Activated naive CD8-positive, alpha-beta T cell treated with anti-CD3 and anti-CD28 coated beads, Interleukin-2, amount 50 U/mL, for 16 hours (primary cell): ENCODE measurements around the gene CRHR1.
"Not testable (repeated sequence)": the region's sequence is repeated elsewhere in the genome, so short reads cannot be mapped to it uniquely, and the experiment has no call there.

ENCODE experiments used
- DNase-seq: peaks from one replicate; pipeline ENCODE4 v3.0.0-alpha.2; 2020; ENCODE audit warnings: low read depth, low spot score

CRHR1 gene

DNA sequence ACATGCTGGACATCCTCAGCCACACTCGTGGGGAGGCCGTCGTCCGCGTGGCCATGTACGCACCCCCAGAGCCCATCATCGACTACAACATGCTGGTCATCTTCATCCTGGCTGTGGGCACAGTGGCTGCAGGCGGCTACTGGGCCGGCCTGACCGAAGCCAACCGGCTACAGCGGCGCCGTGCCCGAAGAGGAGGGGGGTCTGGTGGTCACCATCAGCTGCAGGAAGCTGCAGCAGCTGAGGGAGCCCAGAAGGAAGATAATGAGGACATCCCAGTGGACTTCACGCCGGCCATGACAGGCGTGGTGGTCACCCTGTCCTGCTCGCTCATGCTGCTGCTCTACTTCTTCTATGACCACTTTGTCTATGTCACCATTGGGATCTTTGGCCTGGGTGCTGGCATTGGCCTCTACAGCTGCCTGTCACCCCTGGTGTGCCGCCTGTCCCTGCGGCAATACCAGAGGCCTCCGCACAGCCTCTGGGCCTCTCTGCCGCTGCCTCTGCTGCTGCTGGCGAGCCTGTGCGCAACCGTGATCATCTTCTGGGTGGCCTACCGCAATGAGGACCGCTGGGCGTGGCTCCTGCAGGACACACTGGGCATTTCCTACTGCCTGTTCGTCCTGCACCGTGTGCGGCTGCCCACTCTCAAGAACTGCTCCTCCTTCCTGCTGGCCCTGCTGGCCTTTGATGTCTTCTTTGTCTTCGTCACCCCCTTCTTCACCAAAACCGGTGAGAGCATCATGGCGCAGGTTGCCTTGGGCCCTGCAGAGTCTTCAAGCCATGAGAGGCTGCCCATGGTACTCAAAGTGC, 61.5 kb downstream of the CRHR1 start:
- no peak for DNase-seq

DNA sequence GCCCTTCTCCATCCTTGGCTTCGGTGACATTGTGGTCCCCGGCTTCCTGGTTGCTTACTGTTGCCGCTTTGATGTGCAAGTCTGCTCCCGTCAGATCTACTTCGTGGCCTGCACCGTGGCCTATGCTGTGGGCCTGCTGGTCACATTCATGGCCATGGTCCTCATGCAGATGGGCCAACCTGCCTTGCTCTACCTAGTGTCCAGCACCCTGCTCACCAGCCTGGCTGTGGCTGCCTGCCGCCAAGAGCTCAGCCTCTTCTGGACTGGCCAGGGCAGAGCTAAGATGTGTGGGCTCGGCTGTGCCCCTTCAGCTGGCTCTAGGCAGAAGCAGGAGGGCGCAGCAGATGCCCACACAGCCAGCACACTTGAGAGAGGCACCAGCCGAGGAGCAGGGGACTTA, 62.1 kb downstream of the CRHR1 start:
- DNase-seq = no peak

GRCh38 chr17:45846646-45847045, 62.5 kb downstream of the CRHR1 start:
- DNase-seq = no peak

DNA sequence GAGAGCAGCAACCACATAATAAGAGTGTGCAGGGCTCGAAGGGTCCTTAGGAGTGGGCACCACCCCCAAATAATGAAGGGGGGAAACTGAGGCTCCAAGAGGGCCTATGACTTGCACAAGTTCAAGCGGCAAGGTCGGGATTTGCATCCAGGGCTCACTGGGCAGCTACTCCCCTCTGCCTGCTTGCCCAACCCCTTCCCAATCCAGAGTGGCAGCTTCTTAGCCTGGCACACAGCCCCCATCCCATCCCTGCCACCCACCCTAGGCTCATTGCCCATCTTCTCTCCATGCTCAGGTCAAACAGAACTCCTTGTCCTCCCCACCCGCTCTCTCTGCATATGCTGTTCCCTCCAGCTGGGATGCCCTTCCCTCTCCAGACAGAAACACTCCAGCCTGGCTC, 63.0 kb downstream of the CRHR1 start:
- no peak for DNase-seq

GRCh38 chr17:45847747-45848146, 63.6 kb downstream of the CRHR1 start:
- no peak for DNase-seq

- no peak for DNase-seq
Measured at GRCh38 chr17:45848405-45848804, 64.3 kb downstream of the CRHR1 start.

DNA sequence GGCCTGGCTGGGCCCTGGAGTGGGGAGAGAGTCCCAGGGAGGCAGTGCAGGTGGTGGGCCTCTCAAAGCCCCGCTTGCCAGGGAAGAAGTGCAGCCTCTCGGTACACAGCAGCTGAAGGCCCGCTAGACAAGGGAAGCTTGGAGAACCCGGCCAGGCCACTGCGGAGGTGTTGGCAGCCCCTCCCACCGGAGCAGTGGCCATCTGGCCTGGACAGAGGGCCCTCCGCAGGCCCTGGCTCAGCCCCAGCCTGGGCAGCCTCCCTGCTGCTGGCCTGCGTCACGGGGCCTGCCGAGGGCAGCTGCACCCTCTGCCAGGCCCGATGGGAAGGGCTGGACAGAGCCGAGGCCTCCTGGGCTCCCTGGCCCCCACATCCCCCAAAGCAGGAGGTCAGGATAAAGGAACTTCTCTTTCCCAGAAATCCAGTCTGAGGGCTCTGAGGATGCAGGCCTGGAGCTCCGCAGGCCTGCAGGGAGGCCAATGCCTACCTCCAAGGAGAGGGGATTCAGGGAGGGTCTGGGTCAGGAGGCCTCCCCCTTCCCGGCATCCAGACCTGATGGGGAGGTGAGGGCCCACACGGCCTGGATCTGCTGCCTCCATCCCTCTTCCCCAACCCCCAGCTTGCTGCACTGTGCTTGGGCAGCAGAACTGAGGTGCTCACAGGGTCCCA, 64.9 kb downstream of the CRHR1 start:
- DNase-seq = no peak

GRCh38 chr17:45849536-45849990, 65.4 kb downstream of the CRHR1 start:
- DNase-seq = no peak

GRCh38 chr17:45850011-45850410, 65.9 kb downstream of the CRHR1 start:
- no peak for DNase-seq

GRCh38 chr17:45850468-45850867, 66.3 kb downstream of the CRHR1 start:
- DNase-seq = no peak

DNA sequence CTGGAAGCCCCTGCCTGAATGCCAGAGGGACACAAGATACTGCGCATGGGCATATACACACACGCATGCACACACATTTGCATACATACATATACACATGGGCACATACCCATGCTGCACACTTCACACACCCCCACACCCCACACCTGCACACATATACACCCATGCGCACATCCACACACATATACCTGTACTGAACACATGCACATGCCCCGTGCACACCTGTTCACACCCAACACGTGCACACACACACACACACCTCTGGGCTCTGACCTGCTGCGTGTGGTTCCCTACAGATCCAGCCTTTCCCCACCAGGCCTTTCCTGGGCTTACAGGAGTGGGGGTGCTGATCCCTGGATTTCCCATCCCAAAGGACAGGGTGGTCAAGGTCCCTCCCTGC, 66.9 kb downstream of the CRHR1 start:
- DNase-seq = no peak

- no peak for DNase-seq
Measured at GRCh38 chr17:45851464-45851863, 67.3 kb downstream of the CRHR1 start.

DNA sequence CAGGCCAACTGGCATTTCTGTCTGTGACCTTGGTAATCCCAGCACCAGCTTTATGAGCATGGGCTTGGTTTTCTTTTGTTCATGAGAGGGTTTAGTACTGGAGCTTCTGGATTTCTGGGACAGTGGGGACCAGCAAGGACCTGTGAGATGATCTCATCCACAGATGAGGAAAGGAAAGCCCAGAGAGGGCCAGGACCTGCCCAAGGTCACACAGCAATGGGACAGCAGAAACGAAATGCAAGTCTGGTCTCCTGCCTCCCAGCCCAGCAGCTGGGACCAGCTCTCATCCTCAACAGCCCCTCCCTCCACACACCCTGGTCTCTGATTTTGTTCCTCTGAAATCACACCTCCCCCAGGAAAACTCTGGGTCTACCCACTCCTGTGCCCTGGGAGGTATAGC, 67.8 kb downstream of the CRHR1 start:
- DNase-seq = no peak

DNA sequence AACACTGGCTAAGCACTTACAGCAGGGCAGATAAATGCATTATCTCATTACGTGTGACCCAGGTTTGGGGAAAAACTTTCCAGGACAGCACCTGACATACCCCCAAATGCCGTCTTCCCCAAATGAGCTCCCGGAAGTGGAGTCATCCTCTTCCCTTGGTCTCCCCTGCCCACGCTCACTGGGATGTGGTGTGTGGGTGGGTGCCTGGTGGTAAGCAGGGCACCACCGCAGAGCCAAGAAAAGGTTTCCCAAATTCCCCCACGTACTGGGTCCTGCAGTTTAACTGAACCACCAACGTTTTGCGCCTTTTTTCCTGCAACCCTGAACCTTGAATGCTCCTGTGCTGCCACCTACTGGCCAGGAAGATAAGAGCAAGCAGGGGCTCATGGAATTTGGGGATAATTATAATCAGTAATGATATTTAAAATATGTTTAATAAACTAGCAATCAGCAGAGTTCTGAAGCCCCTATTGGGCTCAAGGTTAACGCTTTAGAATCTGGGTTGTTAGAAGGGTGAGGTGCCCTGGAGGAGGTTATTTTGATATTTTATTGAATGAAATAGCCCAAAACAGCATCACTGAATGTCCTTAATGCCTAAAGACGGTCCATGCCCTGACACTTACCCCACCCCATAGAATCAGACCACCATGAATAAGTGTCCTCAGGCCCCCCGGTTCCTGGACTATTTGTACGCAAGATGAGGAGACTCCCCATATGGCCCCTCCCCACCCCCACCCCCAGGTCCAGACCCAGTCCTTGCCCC, 68.6 kb downstream of the CRHR1 start:
- no peak for DNase-seq

GRCh38 chr17:45854209-45854608, 70.1 kb downstream of the CRHR1 start:
- DNase-seq = no peak

GRCh38 chr17:45855691-45856336, 71.7 kb downstream of the CRHR1 start:
- DNase-seq = no peak

- DNase-seq = no peak
Measured at GRCh38 chr17:45857977-45858708, 74.0 kb downstream of the CRHR1 start.

- DNase-seq = no peak
Measured at GRCh38 chr17:45861165-45861564, 77.0 kb downstream of the CRHR1 start.

- not testable (repeated sequence) for DNase-seq
Measured at GRCh38 chr17:45862127-45862526, 78.0 kb downstream of the CRHR1 start.

- no peak for DNase-seq
Measured at GRCh38 chr17:45863857-45864654, 79.9 kb downstream of the CRHR1 start.
